K562 (cell line): ENCODE results near the gene CFAP58.

Experiments used
- CBFB ChIP-seq: sonication (generic); formaldehyde crosslinking; IDR thresholded peaks from 2 replicates; pipeline ENCODE4 v1.4.0; 2020; ENCODE audit warnings: mild to moderate bottlenecking, missing genetic modification reagents
- EP300 ChIP-seq: IDR thresholded peaks from 2 replicates; pipeline ENCODE4 v1.6.1; 2012; ENCODE audit warnings: low read length, improper control_type of control experiment
- MTF1 ChIP-seq: fragments of 250-450 bp; sonication (Bioruptor Pico); IDR thresholded peaks from 2 replicates; pipeline ENCODE4 v1.9.0; 2021; ENCODE audit warnings: moderate library complexity, mild to moderate bottlenecking, inconsistent platforms, borderline replicate concordance
- NFIC ChIP-seq: fragments of 450-650 bp; IDR thresholded peaks from 2 replicates; pipeline ENCODE4 v1.6.1; 2017; ENCODE audit warnings: mild to moderate bottlenecking, inconsistent platforms
- POLR2A ChIP-seq: fragments of 450-650 bp; conservative IDR thresholded peaks from 2 replicates; pipeline ENCODE4 v1.6.1; 2016
- SIRT6 ChIP-seq: IDR thresholded peaks from one replicate; pipeline ENCODE4 v1.6.1; 2012; ENCODE audit warnings: low read depth, mild to moderate bottlenecking, control low read depth, inconsistent platforms, low read length, moderate library complexity
- SIX5 ChIP-seq, 2 experiments: IDR thresholded peaks; 2 replicates each; pipeline ENCODE4 v1.6.1; 2011; ENCODE audit warnings: low read length in 2 of 2, borderline replicate concordance in 1 of 2, low read depth in 1 of 2, mild to moderate bottlenecking in 1 of 2, moderate library complexity in 1 of 2; ENCODE audit not compliant: insufficient read depth in 1 of 2
- TARDBP ChIP-seq: fragments of 450-650 bp; IDR thresholded peaks from 2 replicates; pipeline ENCODE4 v1.6.1; 2016
- TF ChIP-seq, protein P1 (sequence below), 2 experiments: IDR thresholded peaks; 2 replicates each; pipeline ENCODE4 v1.6.1; 2011; ENCODE audit warnings: borderline replicate concordance in 1 of 2, control low read depth in 1 of 2, low read depth in 1 of 2, low read length in 1 of 2, mild to moderate bottlenecking in 1 of 2, mixed read lengths in 1 of 2, moderate library complexity in 1 of 2; ENCODE audit not compliant: insufficient read depth in 1 of 2, insufficient read length in 1 of 2, poor library complexity in 1 of 2, severe bottlenecking in 1 of 2; ENCODE audit errors: extremely low read depth in 1 of 2
- TF ChIP-seq, protein P2 (sequence below), 3 experiments: IDR thresholded peaks in 2 of 3; conservative IDR thresholded peaks in 1 of 3; 2 replicates each; pipeline ENCODE4 v1.5.1; 2011 to 2012; ENCODE audit warnings: low read length in 3 of 3, mild to moderate bottlenecking in 3 of 3, control low read depth in 2 of 3, improper control_type of control experiment in 1 of 3, inconsistent platforms in 1 of 3, low read depth in 1 of 3, mixed read lengths in 1 of 3, moderate library complexity in 1 of 3; ENCODE audit not compliant: insufficient read depth in 2 of 3
- TF ChIP-seq, protein P3 (sequence below): sonication (generic); formaldehyde crosslinking; IDR thresholded peaks from 2 replicates; pipeline ENCODE4 v1.8.0; 2022; ENCODE audit warnings: mild to moderate bottlenecking, missing genetic modification reagents

DNA sequence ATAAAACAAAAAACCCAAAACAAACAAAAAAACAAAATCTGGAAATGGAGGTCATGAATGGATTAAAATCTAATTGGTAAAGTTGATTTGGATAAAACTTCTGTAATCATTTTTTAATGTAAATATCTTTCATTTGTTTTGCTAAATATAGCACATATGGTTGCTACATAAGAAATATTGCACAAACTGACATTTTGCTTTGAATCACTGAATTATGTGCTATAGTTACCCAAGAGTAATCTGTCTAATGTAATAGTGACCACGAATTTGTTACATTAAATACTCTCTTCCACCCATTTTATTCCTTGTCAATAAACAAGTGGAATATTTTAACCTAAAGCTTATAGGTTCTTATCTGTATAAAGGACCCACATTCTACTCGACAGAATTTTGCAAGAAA lies 6.2 kb downstream of the CFAP58 start:
- TF ChIP-seq, protein P1, sequence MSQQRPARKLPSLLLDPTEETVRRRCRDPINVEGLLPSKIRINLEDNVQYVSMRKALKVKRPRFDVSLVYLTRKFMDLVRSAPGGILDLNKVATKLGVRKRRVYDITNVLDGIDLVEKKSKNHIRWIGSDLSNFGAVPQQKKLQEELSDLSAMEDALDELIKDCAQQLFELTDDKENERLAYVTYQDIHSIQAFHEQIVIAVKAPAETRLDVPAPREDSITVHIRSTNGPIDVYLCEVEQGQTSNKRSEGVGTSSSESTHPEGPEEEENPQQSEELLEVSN (IDR thresholded peaks at IDR 0.05; ENCODE audit: borderline replicate concordance in 1 of 2, extremely low read depth in 1 of 2, insufficient read depth in 1 of 2, insufficient read length in 1 of 2, low read depth in 1 of 2, low read length in 1 of 2, poor library complexity in 1 of 2, severe bottlenecking in 1 of 2) = no peak
- TF ChIP-seq TARDBP (no peak), MTF1 (CRISPR knock-in tag) (no peak), SIRT6 (no peak), CBFB (CRISPR knock-in tag) (no peak), EP300 (no peak), NFIC (no peak), SIX5 (IDR thresholded peaks at IDR 0.05; ENCODE audit: borderline replicate concordance in 1 of 2, insufficient read depth in 1 of 2, low read depth in 1 of 2, low read length in 2 of 2) (no peak), POLR2A (no peak)
- TF ChIP-seq, protein P2, sequence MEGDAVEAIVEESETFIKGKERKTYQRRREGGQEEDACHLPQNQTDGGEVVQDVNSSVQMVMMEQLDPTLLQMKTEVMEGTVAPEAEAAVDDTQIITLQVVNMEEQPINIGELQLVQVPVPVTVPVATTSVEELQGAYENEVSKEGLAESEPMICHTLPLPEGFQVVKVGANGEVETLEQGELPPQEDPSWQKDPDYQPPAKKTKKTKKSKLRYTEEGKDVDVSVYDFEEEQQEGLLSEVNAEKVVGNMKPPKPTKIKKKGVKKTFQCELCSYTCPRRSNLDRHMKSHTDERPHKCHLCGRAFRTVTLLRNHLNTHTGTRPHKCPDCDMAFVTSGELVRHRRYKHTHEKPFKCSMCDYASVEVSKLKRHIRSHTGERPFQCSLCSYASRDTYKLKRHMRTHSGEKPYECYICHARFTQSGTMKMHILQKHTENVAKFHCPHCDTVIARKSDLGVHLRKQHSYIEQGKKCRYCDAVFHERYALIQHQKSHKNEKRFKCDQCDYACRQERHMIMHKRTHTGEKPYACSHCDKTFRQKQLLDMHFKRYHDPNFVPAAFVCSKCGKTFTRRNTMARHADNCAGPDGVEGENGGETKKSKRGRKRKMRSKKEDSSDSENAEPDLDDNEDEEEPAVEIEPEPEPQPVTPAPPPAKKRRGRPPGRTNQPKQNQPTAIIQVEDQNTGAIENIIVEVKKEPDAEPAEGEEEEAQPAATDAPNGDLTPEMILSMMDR (IDR thresholded peaks at IDR 0.05 in 2 of 3, conservative IDR thresholded peaks at IDR 0.05 in 1 of 3; ENCODE audit: insufficient read depth in 2 of 3, low read depth in 1 of 3, low read length in 3 of 3) = no peak
- TF ChIP-seq, protein P3, sequence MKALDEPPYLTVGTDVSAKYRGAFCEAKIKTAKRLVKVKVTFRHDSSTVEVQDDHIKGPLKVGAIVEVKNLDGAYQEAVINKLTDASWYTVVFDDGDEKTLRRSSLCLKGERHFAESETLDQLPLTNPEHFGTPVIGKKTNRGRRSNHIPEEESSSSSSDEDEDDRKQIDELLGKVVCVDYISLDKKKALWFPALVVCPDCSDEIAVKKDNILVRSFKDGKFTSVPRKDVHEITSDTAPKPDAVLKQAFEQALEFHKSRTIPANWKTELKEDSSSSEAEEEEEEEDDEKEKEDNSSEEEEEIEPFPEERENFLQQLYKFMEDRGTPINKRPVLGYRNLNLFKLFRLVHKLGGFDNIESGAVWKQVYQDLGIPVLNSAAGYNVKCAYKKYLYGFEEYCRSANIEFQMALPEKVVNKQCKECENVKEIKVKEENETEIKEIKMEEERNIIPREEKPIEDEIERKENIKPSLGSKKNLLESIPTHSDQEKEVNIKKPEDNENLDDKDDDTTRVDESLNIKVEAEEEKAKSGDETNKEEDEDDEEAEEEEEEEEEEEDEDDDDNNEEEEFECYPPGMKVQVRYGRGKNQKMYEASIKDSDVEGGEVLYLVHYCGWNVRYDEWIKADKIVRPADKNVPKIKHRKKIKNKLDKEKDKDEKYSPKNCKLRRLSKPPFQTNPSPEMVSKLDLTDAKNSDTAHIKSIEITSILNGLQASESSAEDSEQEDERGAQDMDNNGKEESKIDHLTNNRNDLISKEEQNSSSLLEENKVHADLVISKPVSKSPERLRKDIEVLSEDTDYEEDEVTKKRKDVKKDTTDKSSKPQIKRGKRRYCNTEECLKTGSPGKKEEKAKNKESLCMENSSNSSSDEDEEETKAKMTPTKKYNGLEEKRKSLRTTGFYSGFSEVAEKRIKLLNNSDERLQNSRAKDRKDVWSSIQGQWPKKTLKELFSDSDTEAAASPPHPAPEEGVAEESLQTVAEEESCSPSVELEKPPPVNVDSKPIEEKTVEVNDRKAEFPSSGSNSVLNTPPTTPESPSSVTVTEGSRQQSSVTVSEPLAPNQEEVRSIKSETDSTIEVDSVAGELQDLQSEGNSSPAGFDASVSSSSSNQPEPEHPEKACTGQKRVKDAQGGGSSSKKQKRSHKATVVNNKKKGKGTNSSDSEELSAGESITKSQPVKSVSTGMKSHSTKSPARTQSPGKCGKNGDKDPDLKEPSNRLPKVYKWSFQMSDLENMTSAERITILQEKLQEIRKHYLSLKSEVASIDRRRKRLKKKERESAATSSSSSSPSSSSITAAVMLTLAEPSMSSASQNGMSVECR = no peak
